Thoracic aorta (tissue), 2 donors: Measurements from ENCODE around the gene SDK2. TPM values are rescaled to one million over a fixed set of nuclear protein-coding genes. Genes with fewer than 3 reads are reported as not detected.

Experiments
- ATAC-seq: fragments of 150-250 bp; one replicate; pipeline ENCODE4 v1.8.0; 2017; ENCODE audit warnings: low read depth; ENCODE audit not compliant: insufficient number of reproducible peaks, low FRiP score
- DNase-seq: peaks from one replicate; pipeline ENCODE4 v3.0.0-alpha.2; 2020; ENCODE audit warnings: low spot score
- H3K27ac ChIP-seq, 2 donors: fragments of 200-600 bp; sonication (generic); 1 replicate in 1 of 2; 2 replicates in 1 of 2; pipeline ENCODE4 v1.5.1; 2016; ENCODE audit warnings: mild to moderate bottlenecking in 2 of 2, moderate library complexity in 2 of 2
- H3K27me3 ChIP-seq: fragments of 200-600 bp; sonication (generic); replicated peaks from 2 replicates; pipeline ENCODE4 v1.6.0; 2016; ENCODE audit warnings: mild to moderate bottlenecking; ENCODE audit not compliant: insufficient read depth
- H3K36me3 ChIP-seq: fragments of 200-600 bp; sonication (generic); one replicate; pipeline ENCODE4 v1.5.1; 2016
- H3K4me1 ChIP-seq, 2 donors: fragments of 200-600 bp; sonication (generic); 1 replicate in 1 of 2; 2 replicates in 1 of 2; pipeline versions ENCODE4 v1.5.1 to v1.6.0; 2016; ENCODE audit warnings: low read depth in 2 of 2, mild to moderate bottlenecking in 1 of 2; ENCODE audit not compliant: control insufficient read depth in 1 of 2
- H3K4me3 ChIP-seq: fragments of 200-600 bp; sonication (generic); 2 replicates; pipeline ENCODE4 v1.5.1; 2016; ENCODE audit warnings: mild to moderate bottlenecking
- H3K9me3 ChIP-seq: fragments of 200-600 bp; sonication (generic); 2 replicates; pipeline ENCODE4 v1.5.1; 2016
- CTCF ChIP-seq: fragments of 200-600 bp; sonication (generic); IDR thresholded peaks from one replicate; pipeline ENCODE4 v1.5.1; 2019; ENCODE audit warnings: antibody characterized with exemption
- total RNA-seq, 2 donors: library from RNA; depleted of rRNA; stranded (reverse); fragments of >200 nt; gene quantifications; one replicate each; pipeline versions ENCODE4 v1.1.0 to v1.2.3, GENCODE V29; 2016

SDK2 gene
- total RNA-seq, 2 donors from 2014 or later = 6.0 to 8.9 TPM

- ATAC-seq (no peak), DNase-seq (no peak)
- no peak overlapping the region for H3K27ac ChIP-seq
- H3K4me1 ChIP-seq = no peaks in the 10 kb centered on the region
- H3K4me3 ChIP-seq = no peak overlapping the region
- TF ChIP-seq CTCF = no peak
- H3K27me3 ChIP-seq = no peaks in the 10 kb centered on the region
- no peaks in the 10 kb centered on the region for H3K9me3 ChIP-seq
- H3K36me3 ChIP-seq = no peaks in the 10 kb centered on the region
Observed at GRCh38 chr17:73544333-73544732, 99.9 kb downstream of the SDK2 start.

GRCh38 chr17:73542323-73542722, 101.9 kb downstream of the SDK2 start:
- no peak for TF ChIP-seq CTCF
- H3K27me3 ChIP-seq = no peaks in the 10 kb centered on the region

GRCh38 chr17:73541561-73541981, 102.7 kb downstream of the SDK2 start:
- Histone ChIP-seq H3K27ac (no peak overlapping the region), H3K9me3 (no peaks in the 10 kb centered on the region), H3K27me3 (no peaks in the 10 kb centered on the region), H3K4me1 (no peaks in the 10 kb centered on the region), H3K4me3 (no peak overlapping the region), H3K36me3 (no peaks in the 10 kb centered on the region)
- ATAC-seq (no peak), DNase-seq (no peak)
- TF ChIP-seq CTCF = no peak

More at GRCh38 chr17:73542323-73542722, 101.9 kb downstream of the SDK2 start:
- Histone ChIP-seq H3K4me3 (no peak overlapping the region), H3K4me1 (no peaks in the 10 kb centered on the region), H3K36me3 (no peaks in the 10 kb centered on the region), H3K9me3 (no peaks in the 10 kb centered on the region), H3K27ac (no peak overlapping the region)
- DNase-seq = no peak
- ATAC-seq = no peak

GRCh38 chr17:73541111-73541510, 103.1 kb downstream of the SDK2 start:
- Histone ChIP-seq H3K27me3 (no peaks in the 10 kb centered on the region), H3K4me1 (no peaks in the 10 kb centered on the region), H3K36me3 (no peaks in the 10 kb centered on the region), H3K27ac (no peak overlapping the region), H3K4me3 (no peak overlapping the region), H3K9me3 (no peaks in the 10 kb centered on the region)
- DNase-seq (no peak), ATAC-seq (no peak)
- no peak for TF ChIP-seq CTCF

- H3K4me3 ChIP-seq = no peak overlapping the region
- H3K27me3 ChIP-seq = no peaks in the 10 kb centered on the region
- TF ChIP-seq CTCF = no peak
- no peak for DNase-seq
- H3K27ac ChIP-seq = no peak overlapping the region
- no peak for ATAC-seq
- no peaks in the 10 kb centered on the region for H3K36me3 ChIP-seq
- no peaks in the 10 kb centered on the region for H3K4me1 ChIP-seq
- no peaks in the 10 kb centered on the region for H3K9me3 ChIP-seq
Observed at GRCh38 chr17:73539166-73539565, 105.1 kb downstream of the SDK2 start.
